PC-9 (cell line): Measurements from ENCODE around the gene STK24. TPM values are rescaled to one million over a fixed set of nuclear protein-coding genes. Genes with fewer than 3 reads are reported as not detected.

Source experiments
- BruUV-seq: library from RNA; stranded (reverse); fragments of 400-500 nt; replicated peaks from 2 replicates; lab custom pipeline; 2021; lab: Mats Ljungman, UMichigan
- CTCF ChIA-PET: fragments of 300-600 bp; sonication (Branson Sonifier 250); formaldehyde crosslinking; loops from one replicate; lab custom pipeline; 2022; ENCODE audit warnings: antibody characterized with exemption; lab: Charles Lee
- POLR2A ChIA-PET: fragments of 300-600 bp; sonication (Branson Sonifier 250); formaldehyde crosslinking; loops from one replicate; lab custom pipeline; 2022; ENCODE audit warnings: antibody characterized with exemption; ENCODE audit not compliant: unreplicated experiment; lab: Charles Lee
- DNase-seq, 2 experiments: peaks; one replicate each; pipeline versions ENCODE4 v3.0.0 to v3.0.0-alpha.2; 2015 to 2022; ENCODE audit warnings: mixed read lengths in 1 of 2
- H2AFZ ChIP-seq: fragments of 200-600 bp; sonication (generic); 2 replicates; pipeline ENCODE4 v1.8.1; 2017; ENCODE audit warnings: antibody characterized with exemption
- H3F3A ChIP-seq: fragments of 200-600 bp; sonication (generic); 2 replicates; pipeline ENCODE4 v1.8.1; 2017; ENCODE audit warnings: antibody characterized with exemption, mild to moderate bottlenecking, low read depth; ENCODE audit not compliant: insufficient read depth
- H3K27ac ChIP-seq: fragments of 200-600 bp; sonication (generic); 2 replicates; pipeline ENCODE4 v1.6.1; 2016; ENCODE audit warnings: mixed run types
- H3K27me3 ChIP-seq: fragments of 200-600 bp; sonication (generic); 2 replicates; pipeline ENCODE4 v1.6.1; 2016; ENCODE audit warnings: low read depth, mixed run types; ENCODE audit not compliant: insufficient read depth
- H3K36me3 ChIP-seq: fragments of 200-600 bp; sonication (generic); 2 replicates; pipeline ENCODE4 v1.6.1; 2016; ENCODE audit warnings: low read depth, mixed run types
- H3K4me1 ChIP-seq: fragments of 200-600 bp; sonication (generic); replicated peaks from 2 replicates; pipeline ENCODE4 v1.6.1; 2016; ENCODE audit warnings: mixed run types; ENCODE audit not compliant: insufficient read depth
- H3K4me2 ChIP-seq: fragments of 200-600 bp; sonication (generic); 2 replicates; pipeline ENCODE4 v1.6.1; 2017; ENCODE audit warnings: mixed run types
- H3K4me3 ChIP-seq: fragments of 200-600 bp; sonication (generic); 2 replicates; pipeline ENCODE4 v1.6.1; 2016; ENCODE audit warnings: mixed run types
- H3K79me2 ChIP-seq: fragments of 200-600 bp; sonication (generic); 2 replicates; pipeline ENCODE4 v1.6.1; 2017; ENCODE audit warnings: low read depth, mixed run types
- H3K9me2 ChIP-seq: fragments of 200-600 bp; sonication (generic); 2 replicates; pipeline ENCODE4 v1.8.1; 2017; ENCODE audit warnings: mild to moderate bottlenecking; ENCODE audit not compliant: insufficient read depth
- H3K9me3 ChIP-seq: fragments of 200-600 bp; sonication (generic); 2 replicates; pipeline ENCODE4 v1.8.1; 2016; ENCODE audit warnings: low read depth; ENCODE audit not compliant: insufficient read depth
- H4K20me1 ChIP-seq: fragments of 200-600 bp; sonication (generic); 2 replicates; pipeline ENCODE4 v1.8.1; 2017; ENCODE audit not compliant: insufficient read depth
- CTCF ChIP-seq: fragments of 200-600 bp; sonication (generic); conservative IDR thresholded peaks from 2 replicates; pipeline ENCODE4 v1.6.1; 2017; ENCODE audit warnings: mixed run types, antibody characterized with exemption, mild to moderate bottlenecking, moderate library complexity
- EZH2 ChIP-seq: fragments of 200-600 bp; sonication (generic); IDR thresholded peaks from 2 replicates; pipeline ENCODE4 v1.8.0; 2017; ENCODE audit warnings: antibody characterized with exemption, low read depth
- intact Hi-C: fragments of 100-400 bp; cut with micrococcal nuclease; formaldehyde crosslinking; loops from one replicate; pipeline ENCODE4 v1.10.0; 2022; ENCODE audit not compliant: unreplicated experiment
- total RNA-seq: library from RNA; stranded (reverse); gene quantifications from 2 replicates; pipeline ENCODE4 v1.2.3, GENCODE V29; 2021

STK24 gene
- total RNA-seq, 1 experiment from 2014 or later, result 134 TPM

GRCh38 chr13:98443329-98443728 lies 133.6 kb downstream of the STK24 start:
- H3F3A ChIP-seq, result peaks cover 16% of the 10 kb centered on the region; the same call in 1 of the 2 replicates
- ChIA-PET POLR2A (no interaction called here), CTCF (no interaction called here)
- H2AFZ ChIP-seq, result no peak overlapping the region
- no TSS peak for BruUV-seq
- no peaks in the 10 kb centered on the region for H3K27me3 ChIP-seq
- TF ChIP-seq EZH2 (no peak), CTCF (no peak)
- no peaks in the 10 kb centered on the region for H3K9me2 ChIP-seq
- intact Hi-C loops, result loop anchor here (10.0 kb wide), 1 partner anchor 401 kb away; no protein-coding TSS in a partner anchor
- no peak overlapping the region for H3K4me3 ChIP-seq
- peaks cover 4% of the 10 kb centered on the region; the same call in 1 of the 2 replicates for H3K4me1 ChIP-seq
- no peak overlapping the region for H3K27ac ChIP-seq
- no peaks in the 10 kb centered on the region for H3K79me2 ChIP-seq
- no peaks in the 10 kb centered on the region for H4K20me1 ChIP-seq
- no peak overlapping the region for H3K4me2 ChIP-seq
- H3K36me3 ChIP-seq, result peaks cover 5% of the 10 kb centered on the region; the same call in 1 of the 2 replicates
- no peaks in the 10 kb centered on the region for H3K9me3 ChIP-seq
- DNase-seq, result peak in 1 of 2 experiments; percentile 43

GRCh38 chr13:98442391-98443230 lies 134.3 kb downstream of the STK24 start:
- ChIA-PET CTCF (no interaction called here), POLR2A (no interaction called here)
- Histone ChIP-seq H3K9me3 (no peaks in the 10 kb centered on the region), H3K4me3 (no peak overlapping the region), H3F3A (peaks cover 16% of the 10 kb centered on the region; the same call in 1 of the 2 replicates), H3K9me2 (no peaks in the 10 kb centered on the region), H3K4me1 (peaks cover 4% of the 10 kb centered on the region; the same call in 1 of the 2 replicates), H3K27me3 (no peaks in the 10 kb centered on the region), H3K27ac (no peak overlapping the region), H4K20me1 (no peaks in the 10 kb centered on the region), H2AFZ (no peak overlapping the region), H3K4me2 (no peak overlapping the region), H3K79me2 (no peaks in the 10 kb centered on the region), H3K36me3 (no peaks in the 10 kb centered on the region)
- TF ChIP-seq EZH2, result no peak
- no peak for TF ChIP-seq CTCF
- DNase-seq, result no peak
- no TSS peak for BruUV-seq
- intact Hi-C loops, result loop anchor here (10.0 kb wide), 1 partner anchor 402 kb away; no protein-coding TSS in a partner anchor

- TF ChIP-seq EZH2 (no peak), CTCF (no peak)
- DNase-seq, result no peak
- peaks cover 4% of the 10 kb centered on the region; the same call in 1 of the 2 replicates for H3K4me1 ChIP-seq
- no peaks in the 10 kb centered on the region for H3K9me3 ChIP-seq
- BruUV-seq, result no TSS peak
- peaks cover 4% of the 10 kb centered on the region; the same call in 1 of the 2 replicates for H3F3A ChIP-seq
- H4K20me1 ChIP-seq, result no peaks in the 10 kb centered on the region
- no peak overlapping the region for H3K4me3 ChIP-seq
- intact Hi-C loops, result loop anchor here (10.0 kb wide), 1 partner anchor 404 kb away; no protein-coding TSS in a partner anchor
- no peak overlapping the region for H2AFZ ChIP-seq
- H3K27me3 ChIP-seq, result no peaks in the 10 kb centered on the region
- H3K79me2 ChIP-seq, result no peaks in the 10 kb centered on the region
- CTCF ChIA-PET, result no interaction called here
- H3K4me2 ChIP-seq, result no peak overlapping the region
- no peak overlapping the region for H3K27ac ChIP-seq
- H3K36me3 ChIP-seq, result no peaks in the 10 kb centered on the region
- H3K9me2 ChIP-seq, result no peaks in the 10 kb centered on the region
- POLR2A ChIA-PET, result no interaction called here
These were observed 135.7 kb downstream of the STK24 start for GRCh38 chr13:98441056-98441676.
